ENCODE results near the gene BBS9. TPM values are rescaled to one million over a fixed set of nuclear protein-coding genes. Genes with fewer than 3 reads are reported as not detected.
"Not testable (repeated sequence)": the region's sequence is repeated elsewhere in the genome, so short reads cannot be mapped to it uniquely, and the experiment has no call there.

BBS9 gene
- total and polyA plus RNA-seq, 5 experiments from 2014 or later, result 11.2 to 31.8 (median 12.7) TPM

GRCh38 chr7:33215992-33216391 is 86.6 kb downstream of the BBS9 start:
- ATAC-seq (no peak), DNase-seq (no peak)
- peaks cover 8 to 26% (median 19%) of the 10 kb centered on the region in 9 donors for H3K9me3 Mint-ChIP-seq
- POLR2A ChIA-PET, result no interaction called here
- H3K27ac Mint-ChIP-seq, result no peak overlapping the region
- peaks cover 0 to 2% (median under 1%) of the 10 kb centered on the region in 4 donors for H3K4me1 Mint-ChIP-seq
- no peak overlapping the region for H3K4me3 Mint-ChIP-seq
- H3K36me3 Mint-ChIP-seq, result peaks cover 37 to 60% (median 40%) of the 10 kb centered on the region in 3 donors
- H3K27me3 Mint-ChIP-seq, result no peaks in the 10 kb centered on the region

- DNase-seq (no peak), ATAC-seq (no peak)
- peaks cover 0 to 10% (median 3%) of the 10 kb centered on the region in 9 donors for H3K9me3 Mint-ChIP-seq
- H3K4me1 Mint-ChIP-seq, result peaks cover 0 to 2% (median under 1%) of the 10 kb centered on the region in 4 donors
- no peaks in the 10 kb centered on the region for H3K27me3 Mint-ChIP-seq
- H3K36me3 Mint-ChIP-seq, result peaks cover 21 to 44% (median 24%) of the 10 kb centered on the region in 3 donors
- POLR2A ChIA-PET, result no interaction called here
- H3K4me3 Mint-ChIP-seq, result no peak overlapping the region
- no peak overlapping the region for H3K27ac Mint-ChIP-seq
These were observed 88.2 kb downstream of the BBS9 start for GRCh38 chr7:33217595-33217994.

GRCh38 chr7:33218841-33219535 is 89.6 kb downstream of the BBS9 start:
- H3K4me1 Mint-ChIP-seq, DNase-seq, H3K9me3 Mint-ChIP-seq, ATAC-seq, H3K27me3 Mint-ChIP-seq, POLR2A ChIA-PET, H3K4me3 Mint-ChIP-seq: not testable (repeated sequence)
- Mint-ChIP-seq H3K27ac (peak overlapping the region in 1 of 10 donors; percentile 6), H3K36me3 (peaks cover 14 to 34% (median 18%) of the 10 kb centered on the region in 3 donors)

- no peak overlapping the region for H3K27ac Mint-ChIP-seq
- peaks cover 0 to 4% (median 0%) of the 10 kb centered on the region in 9 donors for H3K9me3 Mint-ChIP-seq
- H3K4me1 Mint-ChIP-seq, result peaks cover 0 to 1% (median 0%) of the 10 kb centered on the region in 4 donors
- H3K27me3 Mint-ChIP-seq, result no peaks in the 10 kb centered on the region
- peaks cover 7 to 24% (median 10%) of the 10 kb centered on the region in 3 donors for H3K36me3 Mint-ChIP-seq
- DNase-seq (no peak), ATAC-seq (no peak)
- H3K4me3 Mint-ChIP-seq, result no peak overlapping the region
- POLR2A ChIA-PET, result no interaction called here
These were observed 90.9 kb downstream of the BBS9 start for GRCh38 chr7:33220231-33220630.

- Mint-ChIP-seq H3K9me3 (peaks cover 0 to 4% (median 0%) of the 10 kb centered on the region in 9 donors), H3K4me1 (peaks cover 0 to 1% (median 0%) of the 10 kb centered on the region in 4 donors), H3K27ac (no peak overlapping the region), H3K36me3 (peaks cover 4 to 22% (median 7%) of the 10 kb centered on the region in 3 donors), H3K4me3 (no peak overlapping the region), H3K27me3 (no peaks in the 10 kb centered on the region)
- POLR2A ChIA-PET, result no interaction called here
- DNase-seq (no peak), ATAC-seq (no peak)
These were observed 92.0 kb downstream of the BBS9 start for GRCh38 chr7:33221390-33221789.

- H3K9me3 Mint-ChIP-seq, result peaks cover 0 to 5% (median 2%) of the 10 kb centered on the region in 9 donors
- no peak for DNase-seq
- ATAC-seq, result no peak
- no peaks in the 10 kb centered on the region for H3K27me3 Mint-ChIP-seq
- H3K4me1 Mint-ChIP-seq, result peaks cover 0 to 4% (median 0%) of the 10 kb centered on the region in 4 donors
- no peak overlapping the region for H3K27ac Mint-ChIP-seq
- no peak overlapping the region for H3K4me3 Mint-ChIP-seq
- H3K36me3 Mint-ChIP-seq, result peaks cover 6 to 15% (median 9%) of the 10 kb centered on the region in 3 donors
- POLR2A ChIA-PET, result no interaction called here
These were observed 103.3 kb downstream of the BBS9 start for GRCh38 chr7:33232632-33233145.

- no peak for DNase-seq
- POLR2A ChIA-PET, result no interaction called here
- peaks cover 0 to 4% (median 0%) of the 10 kb centered on the region in 4 donors for H3K4me1 Mint-ChIP-seq
- H3K27ac Mint-ChIP-seq, result peak overlapping the region in 1 of 10 donors; percentile 38
- H3K27me3 Mint-ChIP-seq, result no peaks in the 10 kb centered on the region
- no peak for ATAC-seq
- H3K4me3 Mint-ChIP-seq, result no peak overlapping the region
- H3K9me3 Mint-ChIP-seq, result peaks cover 0 to 5% (median 2%) of the 10 kb centered on the region in 9 donors
- peaks cover 6 to 12% (median 9%) of the 10 kb centered on the region in 3 donors for H3K36me3 Mint-ChIP-seq
These were observed 104.3 kb downstream of the BBS9 start for GRCh38 chr7:33233659-33234058.

GRCh38 chr7:33237036-33237435 is 107.7 kb downstream of the BBS9 start:
- no peaks in the 10 kb centered on the region for H3K9me3 Mint-ChIP-seq
- no peak overlapping the region for H3K4me3 Mint-ChIP-seq
- POLR2A ChIA-PET, result no interaction called here
- H3K27me3 Mint-ChIP-seq, result no peaks in the 10 kb centered on the region
- peaks cover 0 to 8% (median 0%) of the 10 kb centered on the region in 3 donors for H3K36me3 Mint-ChIP-seq
- no peak overlapping the region for H3K27ac Mint-ChIP-seq
- DNase-seq, result no peak
- peaks cover 0 to 4% (median 0%) of the 10 kb centered on the region in 4 donors for H3K4me1 Mint-ChIP-seq
- no peak for ATAC-seq

- Mint-ChIP-seq H3K4me1 (peaks cover 0 to 2% (median 0%) of the 10 kb centered on the region in 4 donors), H3K36me3 (peaks cover 0 to 6% (median 0%) of the 10 kb centered on the region in 3 donors), H3K9me3 (no peaks in the 10 kb centered on the region), H3K27ac (no peak overlapping the region), H3K27me3 (no peaks in the 10 kb centered on the region), H3K4me3 (no peak overlapping the region)
- DNase-seq (peak in 1 of 10 donors; percentile 3), ATAC-seq (no peak)
- POLR2A ChIA-PET, result no interaction called here
These were observed 114.0 kb downstream of the BBS9 start for GRCh38 chr7:33243319-33243881.

GRCh38 chr7:33248671-33249070 is 119.3 kb downstream of the BBS9 start:
- H3K9me3 Mint-ChIP-seq, result peaks cover 0 to 16% (median 3%) of the 10 kb centered on the region in 9 donors
- H3K36me3 Mint-ChIP-seq, result peaks cover 22 to 26% (median 25%) of the 10 kb centered on the region in 3 donors
- no peak overlapping the region for H3K4me3 Mint-ChIP-seq
- no peak overlapping the region for H3K27ac Mint-ChIP-seq
- peaks cover 0 to 2% (median under 1%) of the 10 kb centered on the region in 4 donors for H3K4me1 Mint-ChIP-seq
- DNase-seq, result no peak
- ATAC-seq, result no peak
- no peaks in the 10 kb centered on the region for H3K27me3 Mint-ChIP-seq
- POLR2A ChIA-PET, result no interaction called here

GRCh38 chr7:33250421-33250871 is 121.1 kb downstream of the BBS9 start:
- no peak overlapping the region for H3K4me3 Mint-ChIP-seq
- H3K9me3 Mint-ChIP-seq, result peaks cover 0 to 16% (median 3%) of the 10 kb centered on the region in 9 donors
- POLR2A ChIA-PET, result no interaction called here
- no peaks in the 10 kb centered on the region for H3K27me3 Mint-ChIP-seq
- no peak overlapping the region for H3K27ac Mint-ChIP-seq
- peaks cover 0 to 2% (median under 1%) of the 10 kb centered on the region in 4 donors for H3K4me1 Mint-ChIP-seq
- H3K36me3 Mint-ChIP-seq, result peaks cover 22 to 26% (median 25%) of the 10 kb centered on the region in 3 donors
- ATAC-seq (no peak), DNase-seq (no peak)

- ATAC-seq, result no peak
- Mint-ChIP-seq H3K27ac (no peak overlapping the region), H3K27me3 (no peaks in the 10 kb centered on the region), H3K36me3 (peaks cover 22 to 26% (median 26%) of the 10 kb centered on the region in 3 donors), H3K4me3 (no peak overlapping the region), H3K4me1 (peaks cover 0 to 2% (median 0%) of the 10 kb centered on the region in 4 donors), H3K9me3 (peaks cover 0 to 16% (median 3%) of the 10 kb centered on the region in 9 donors)
- no peak for DNase-seq
- POLR2A ChIA-PET, result no interaction called here
These were observed 121.9 kb downstream of the BBS9 start for GRCh38 chr7:33251301-33251700.

- POLR2A ChIA-PET, result no interaction called here
- H3K27me3 Mint-ChIP-seq, result no peaks in the 10 kb centered on the region
- H3K36me3 Mint-ChIP-seq, result peaks cover 0 to 23% (median 16%) of the 10 kb centered on the region in 3 donors
- no peak overlapping the region for H3K27ac Mint-ChIP-seq
- ATAC-seq (no peak), DNase-seq (no peak)
- H3K4me3 Mint-ChIP-seq, result no peak overlapping the region
- H3K4me1 Mint-ChIP-seq, result peaks cover 0 to 6% (median 4%) of the 10 kb centered on the region in 4 donors
- H3K9me3 Mint-ChIP-seq, result no peaks in the 10 kb centered on the region
These were observed 129.2 kb downstream of the BBS9 start for GRCh38 chr7:33258491-33258951.

All from naive thymus-derived CD8-positive, alpha-beta T cell (primary cell).